ENCODE data around the gene MS4A3.

DNA sequence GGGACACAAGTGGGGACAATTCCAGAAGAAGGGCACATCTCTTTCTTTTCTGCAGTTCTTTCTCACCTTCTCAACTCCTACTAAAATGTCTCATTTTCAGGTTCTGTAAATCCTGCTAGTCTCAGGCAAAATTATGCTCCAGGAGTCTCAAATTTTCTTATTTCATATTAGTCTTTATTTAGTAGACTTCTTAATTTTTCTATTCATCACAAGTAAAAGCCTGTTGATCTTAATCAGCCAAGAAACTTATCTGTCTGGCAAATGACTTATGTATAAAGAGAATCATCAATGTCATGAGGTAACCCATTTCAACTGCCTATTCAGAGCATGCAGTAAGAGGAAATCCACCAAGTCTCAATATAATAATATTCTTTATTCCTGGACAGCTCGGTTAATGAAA is 31.9 kb downstream of the MS4A3 start, which contains the start of gene MS4A2:
- TF ChIP-seq ZFX (IDR thresholded peaks at IDR 0.05) = no peak
- TF ChIP-seq, protein P1, sequence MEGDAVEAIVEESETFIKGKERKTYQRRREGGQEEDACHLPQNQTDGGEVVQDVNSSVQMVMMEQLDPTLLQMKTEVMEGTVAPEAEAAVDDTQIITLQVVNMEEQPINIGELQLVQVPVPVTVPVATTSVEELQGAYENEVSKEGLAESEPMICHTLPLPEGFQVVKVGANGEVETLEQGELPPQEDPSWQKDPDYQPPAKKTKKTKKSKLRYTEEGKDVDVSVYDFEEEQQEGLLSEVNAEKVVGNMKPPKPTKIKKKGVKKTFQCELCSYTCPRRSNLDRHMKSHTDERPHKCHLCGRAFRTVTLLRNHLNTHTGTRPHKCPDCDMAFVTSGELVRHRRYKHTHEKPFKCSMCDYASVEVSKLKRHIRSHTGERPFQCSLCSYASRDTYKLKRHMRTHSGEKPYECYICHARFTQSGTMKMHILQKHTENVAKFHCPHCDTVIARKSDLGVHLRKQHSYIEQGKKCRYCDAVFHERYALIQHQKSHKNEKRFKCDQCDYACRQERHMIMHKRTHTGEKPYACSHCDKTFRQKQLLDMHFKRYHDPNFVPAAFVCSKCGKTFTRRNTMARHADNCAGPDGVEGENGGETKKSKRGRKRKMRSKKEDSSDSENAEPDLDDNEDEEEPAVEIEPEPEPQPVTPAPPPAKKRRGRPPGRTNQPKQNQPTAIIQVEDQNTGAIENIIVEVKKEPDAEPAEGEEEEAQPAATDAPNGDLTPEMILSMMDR (conservative IDR thresholded peaks at IDR 0.05) = no peak

Data from C4-2B (cell line).